HepG2 (cell line): ENCODE measurements around the gene ENTPD6. TPM values are rescaled to one million over a fixed set of nuclear protein-coding genes. Genes with fewer than 3 reads are reported as not detected.
A peak's percentile ranks its signal among the peaks of the same experiment; 100 is the strongest.

ENCODE experiments used
- ATAC-seq: fragments of 200-7000 bp; cut with Tn5 transposase; 3 replicates; pipeline ENCODE4 v1.9.1; 2020; ENCODE audit warnings: mild to moderate bottlenecking, moderate library complexity
- BruUV-seq: library from RNA; stranded (reverse); fragments of 400-500 nt; replicated peaks from 2 replicates; lab custom pipeline; 2021; lab: Mats Ljungman, UMichigan
- CTCF ChIA-PET: fragments of 300-600 bp; formaldehyde crosslinking; extraction: SDS; loops from one replicate; lab custom pipeline; 2021; ENCODE audit warnings: low total read pairs, inconsistent platforms, low intra/inter-chr PET ratio; lab: Yijun Ruan, JAX
- POLR2A ChIA-PET: fragments of 350-600 bp; sonication (Branson Sonifier 250); formaldehyde crosslinking; loops from one replicate; lab custom pipeline; 2020; ENCODE audit warnings: antibody characterized with exemption, inconsistent platforms; lab: Yijun Ruan, JAX
- DNase-seq: peaks from one replicate; pipeline ENCODE4 v3.0.0-alpha.2; 2015; ENCODE audit warnings: low spot score
- FAIRE-seq: peaks from 3 replicates; lab custom pipeline; 2011; peaks lifted over from hg19 to GRCh38; lab: Jason Lieb, UNC
- H2AFZ ChIP-seq: one replicate; pipeline ENCODE4 v1.6.1; 2011; ENCODE audit warnings: low read length, inconsistent platforms
- H3K27ac ChIP-seq: fragments of 300-600 bp; 3 replicates; pipeline ENCODE4 v1.8.0; 2011; ENCODE audit warnings: mixed run types, mild to moderate bottlenecking, mixed read lengths, low read length, inconsistent platforms; ENCODE audit not compliant: insufficient read depth; ENCODE audit errors: extremely low read length
- H3K27me3 ChIP-seq, 2 experiments: fragments of 200-600 bp in 1 of 2; 2 replicates in 1 of 2; 3 replicates in 1 of 2; pipeline versions ENCODE4 v1.6.0 to v1.8.0; 2011; ENCODE audit warnings: low read length in 2 of 2, mild to moderate bottlenecking in 2 of 2, moderate library complexity in 2 of 2, inconsistent platforms in 1 of 2; ENCODE audit not compliant: insufficient read depth in 2 of 2, control insufficient read depth in 1 of 2
- H3K36me3 ChIP-seq, 2 experiments: fragments of 200-600 bp in 1 of 2; replicated peaks in 1 of 2; 2 replicates in 1 of 2; 3 replicates in 1 of 2; pipeline versions ENCODE4 v1.5.1 to v1.8.0; 2011; ENCODE audit warnings: low read length in 2 of 2, inconsistent platforms in 1 of 2; ENCODE audit not compliant: insufficient read depth in 2 of 2, control insufficient read depth in 1 of 2
- H3K4me1 ChIP-seq: 2 replicates; pipeline ENCODE4 v1.5.1; 2012; ENCODE audit warnings: low read length, inconsistent platforms; ENCODE audit not compliant: insufficient read depth
- H3K4me2 ChIP-seq: 2 replicates; pipeline ENCODE4 v1.6.0; 2011; ENCODE audit warnings: low read depth, low read length, inconsistent platforms
- H3K4me3 ChIP-seq, 3 experiments: fragments of 200-600 bp in 1 of 3; sonication (generic), shearing (Covaris generic) in 1 of 3; replicated peaks in 1 of 3; 2 replicates each; pipeline ENCODE4 v1.5.1; 2011 to 2016; ENCODE audit warnings: low read length in 3 of 3, inconsistent platforms in 2 of 3, low read depth in 2 of 3, mild to moderate bottlenecking in 2 of 3, control low read depth in 1 of 3, mixed read lengths in 1 of 3; ENCODE audit not compliant: insufficient read depth in 1 of 3
- H3K79me2 ChIP-seq: one replicate; pipeline ENCODE4 v1.6.1; 2011; ENCODE audit warnings: low read length, inconsistent platforms; ENCODE audit not compliant: insufficient read depth
- H3K9ac ChIP-seq: 2 replicates; pipeline ENCODE4 v1.6.0; 2011; ENCODE audit warnings: mild to moderate bottlenecking, low read depth, low read length, inconsistent platforms; ENCODE audit not compliant: insufficient read depth
- H3K9me3 ChIP-seq: 2 replicates; pipeline ENCODE4 v1.5.1; 2012; ENCODE audit warnings: mild to moderate bottlenecking, low read length
- H4K20me1 ChIP-seq: 2 replicates; pipeline ENCODE4 v1.6.0; 2011; ENCODE audit warnings: inconsistent platforms, mild to moderate bottlenecking, low read length, moderate library complexity; ENCODE audit not compliant: insufficient read depth
- AGO2 ChIP-seq: fragments of 200-400 bp; formaldehyde crosslinking; optimal IDR thresholded peaks from 2 replicates; pipeline ENCODE3; 2017; ENCODE audit warnings: mild to moderate bottlenecking, low read depth, low read length, moderate library complexity
- DMAP1 ChIP-seq: IDR thresholded peaks from 2 replicates; pipeline ENCODE4 v1.6.1; 2016
- ISL2 ChIP-seq: sonication (generic); formaldehyde crosslinking; IDR thresholded peaks from 2 replicates; pipeline ENCODE4 v1.5.0; 2020; ENCODE audit warnings: missing genetic modification reagents
- NCOA2 ChIP-seq: sonication (generic); formaldehyde crosslinking; IDR thresholded peaks from 2 replicates; pipeline ENCODE4 v1.8.0; 2022; ENCODE audit warnings: inconsistent platforms
- PHB2 ChIP-seq: fragments of 450-650 bp; IDR thresholded peaks from 2 replicates; pipeline ENCODE4 v1.6.1; 2018; ENCODE audit not compliant: partially characterized antibody
- RBM22 ChIP-seq: fragments of 200-400 bp; formaldehyde crosslinking; optimal IDR thresholded peaks from 2 replicates; pipeline ENCODE3; 2017; ENCODE audit warnings: mild to moderate bottlenecking, low read length, moderate library complexity
- RNF2 ChIP-seq: fragments of 450-650 bp; conservative IDR thresholded peaks from 2 replicates; pipeline ENCODE4 v1.6.1; 2016; ENCODE audit warnings: low read depth
- SIX4 ChIP-seq: sonication (generic); formaldehyde crosslinking; IDR thresholded peaks from 2 replicates; pipeline ENCODE4 v1.4.0; 2020; ENCODE audit warnings: missing genetic modification reagents
- SNAPC2 ChIP-seq: sonication (generic); formaldehyde crosslinking; IDR thresholded peaks from 2 replicates; pipeline ENCODE4 v1.8.1; 2022; ENCODE audit warnings: mild to moderate bottlenecking, missing genetic modification reagents
- TBX3 ChIP-seq: fragments of 450-650 bp; IDR thresholded peaks from 2 replicates; pipeline ENCODE4 v1.6.1; 2017; ENCODE audit warnings: antibody characterized with exemption, mild to moderate bottlenecking, inconsistent platforms, borderline replicate concordance
- TRIM24 ChIP-seq: sonication (generic); formaldehyde crosslinking; IDR thresholded peaks from 2 replicates; pipeline ENCODE4 v1.8.0; 2022; ENCODE audit warnings: mild to moderate bottlenecking, missing genetic modification reagents
- U2AF2 ChIP-seq: fragments of 200-400 bp; formaldehyde crosslinking; IDR thresholded peaks from 2 replicates; pipeline ENCODE4 v1.6.1; 2017; ENCODE audit warnings: low read depth, mild to moderate bottlenecking, low read length
- WIZ ChIP-seq: sonication (generic); formaldehyde crosslinking; IDR thresholded peaks from 2 replicates; pipeline ENCODE4 v1.5.1; 2020; ENCODE audit warnings: mild to moderate bottlenecking, missing genetic modification reagents
- ZNF121 ChIP-seq: sonication (generic); formaldehyde crosslinking; IDR thresholded peaks from 2 replicates; pipeline ENCODE4 v1.5.0; 2020; ENCODE audit warnings: mild to moderate bottlenecking, missing genetic modification reagents
- ZNF331 ChIP-seq: sonication (generic); formaldehyde crosslinking; IDR thresholded peaks from 2 replicates; pipeline ENCODE4 v1.4.0; 2020; ENCODE audit warnings: missing genetic modification reagents
- ZNF878 ChIP-seq: sonication (generic); formaldehyde crosslinking; IDR thresholded peaks from 2 replicates; pipeline ENCODE4 v1.8.1; 2023; ENCODE audit warnings: mild to moderate bottlenecking, missing genetic modification reagents, moderate library complexity
- WGBS: methylation state at CpG from one replicate; pipeline ENCODE4 v1.1.6; 2017; ENCODE audit warnings: low lambda C conversion rate; 5-methylcytosine and 5-hydroxymethylcytosine counted together
- in situ Hi-C: cut with HindIII; loops from 2 replicates; pipeline ENCODE4 v1.10.0; 2017; ENCODE audit warnings: low pct_unique_long_range_greater_than_20kb; ENCODE audit not compliant: extremely low pct_ligation_motif_present
- intact Hi-C: fragments of 100-400 bp; cut with micrococcal nuclease; formaldehyde crosslinking; loops from one replicate; pipeline ENCODE4 v1.10.0; 2022; ENCODE audit not compliant: unreplicated experiment
- polyA plus RNA-seq, 8 experiments: library from polyadenylated mRNA; depleted of rRNA in 3 of 8; stranded (reverse) in 7 of 8; unstranded in 1 of 8; fragments of >200 nt; fragmentation: Illumina TruSeq in 4 of 8; extraction: Trizol in 4 of 8; gene quantifications; 2 replicates each; pipeline versions ENCODE4 v1.2.1 to v1.2.3, GENCODE V29; 2011 to 2016; ENCODE audit warnings: low read depth in 4 of 8, missing spikeins in 1 of 8, mixed read lengths in 1 of 8; ENCODE audit not compliant: insufficient read depth in 1 of 8
- total RNA-seq, 5 experiments: library from RNA; depleted of rRNA; stranded (reverse); fragments of >200 nt; fragmentation: Illumina TruSeq; extraction: Trizol; gene quantifications; 2 replicates each; pipeline ENCODE4 v1.2.3, GENCODE V29; 2016; ENCODE audit warnings: low read depth in 1 of 5
- TF ChIP-seq, protein P1 (sequence below): sonication (generic); formaldehyde crosslinking; IDR thresholded peaks from 2 replicates; pipeline ENCODE4 v1.4.0; 2020; ENCODE audit warnings: missing genetic modification reagents
- TF ChIP-seq, protein P2 (sequence below): sonication (generic); formaldehyde crosslinking; IDR thresholded peaks from 2 replicates; pipeline ENCODE4 v1.4.0; 2020; ENCODE audit warnings: mild to moderate bottlenecking, missing genetic modification reagents

The ENTPD6 gene
- total and polyA plus RNA-seq, 2 of the 13 experiments (the other 11 are each of a cell fraction or from before 2014, with no cell fraction given) = 164 to 172 TPM

DNA sequence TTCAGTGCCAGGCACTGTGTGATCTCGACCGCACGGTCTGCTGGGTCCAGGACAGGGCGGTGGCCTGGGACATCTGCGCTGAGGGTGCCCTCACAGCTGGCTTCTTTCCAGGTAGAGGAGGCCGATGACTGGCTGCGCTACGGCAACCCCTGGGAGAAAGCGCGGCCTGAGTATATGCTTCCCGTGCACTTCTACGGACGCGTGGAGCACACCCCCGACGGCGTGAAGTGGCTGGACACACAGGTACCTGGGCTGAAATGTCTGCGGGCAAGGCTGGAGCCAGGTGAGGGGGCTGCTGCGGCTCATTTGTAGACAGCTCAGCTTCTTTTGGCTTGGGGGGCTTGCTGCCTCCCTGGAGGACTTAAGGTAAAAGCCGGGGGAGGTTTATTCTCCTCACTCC, 79.0 kb downstream of the ENTPD6 start:
- Histone ChIP-seq H2AFZ (no peak overlapping the region), H3K4me2 (no peak overlapping the region), H3K27me3 (no peaks in the 10 kb centered on the region), H4K20me1 (no peaks in the 10 kb centered on the region), H3K4me1 (no peaks in the 10 kb centered on the region), H3K36me3 (peaks cover 67 to 81% of the 10 kb centered on the region in 2 experiments)
- TF ChIP-seq ZNF331 (CRISPR knock-in tag) = no peak
- no peak for TF ChIP-seq ZNF121 (CRISPR knock-in tag)
- peak; percentile 47 for TF ChIP-seq RBM22
- TF ChIP-seq, all 625 proteins: peak for 1
- in situ Hi-C loops = no loop called here
- Histone ChIP-seq H3K9me3 (no peaks in the 10 kb centered on the region), H3K27ac (no peak overlapping the region), H3K4me3 (no peak overlapping the region), H3K79me2 (no peaks in the 10 kb centered on the region), H3K9ac (no peak overlapping the region)
- ChIA-PET CTCF (no interaction called here), POLR2A (no interaction called here)
- DNase-seq = no peak
- intact Hi-C loops = no loop called here
- no peak for FAIRE-seq
- 96% methylated on average over 20 of the region's 20 CpGs for WGBS
- no peak for ATAC-seq
- BruUV-seq = no TSS peak

DNA sequence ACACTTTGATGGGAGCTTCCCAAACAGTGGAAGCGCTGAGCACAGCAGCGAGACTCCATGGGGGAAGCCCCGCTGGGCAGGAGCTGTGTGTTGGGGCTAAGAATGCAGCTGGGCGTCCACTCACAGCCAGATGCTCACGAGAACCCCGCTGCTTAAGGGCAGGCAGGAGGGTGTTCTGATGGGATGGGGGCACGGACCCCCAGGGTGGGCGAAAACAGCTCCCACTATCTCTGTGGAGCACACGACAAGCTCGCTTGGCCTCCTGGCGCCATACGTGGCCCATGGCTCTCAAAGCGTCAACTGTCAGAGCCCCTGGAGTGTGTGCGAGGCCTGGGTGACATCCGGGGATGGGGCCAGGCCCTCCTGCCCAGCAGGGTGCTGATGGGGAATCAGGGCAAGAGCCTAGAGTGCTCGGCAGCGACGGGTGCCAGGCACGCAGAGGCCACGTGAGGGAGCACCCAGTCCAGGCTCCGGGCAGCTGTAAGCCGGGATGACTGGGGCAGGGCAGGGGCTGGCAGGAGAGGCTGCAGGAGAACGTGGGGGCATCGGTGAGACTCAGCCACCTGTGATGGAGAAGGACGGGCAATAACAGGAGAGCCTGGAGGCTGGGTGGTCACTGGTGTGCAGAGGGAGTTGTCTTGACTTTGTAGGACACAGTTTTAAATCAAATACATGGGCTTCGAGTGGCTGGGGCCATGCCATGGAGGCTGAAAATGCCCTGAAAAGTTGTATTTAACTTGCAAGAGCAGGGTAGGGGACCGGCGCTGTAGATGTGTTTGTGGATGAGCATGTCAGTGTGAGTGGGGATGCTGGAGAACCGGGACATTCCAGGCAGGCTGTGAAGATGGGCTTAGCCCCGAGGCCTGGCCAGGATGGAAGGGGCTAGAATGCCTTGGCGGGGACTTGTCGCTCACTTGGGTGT, 79.6 kb downstream of the ENTPD6 start:
- H4K20me1 ChIP-seq = no peaks in the 10 kb centered on the region
- in situ Hi-C loops (no loop called here), intact Hi-C loops (no loop called here)
- no peaks in the 10 kb centered on the region for H3K4me1 ChIP-seq
- no peaks in the 10 kb centered on the region for H3K79me2 ChIP-seq
- no peak for ATAC-seq
- no peaks in the 10 kb centered on the region for H3K27me3 ChIP-seq
- no peak overlapping the region for H3K9ac ChIP-seq
- CTCF ChIA-PET = no interaction called here
- no peak for DNase-seq
- POLR2A ChIA-PET = no interaction called here
- no peak overlapping the region for H3K27ac ChIP-seq
- FAIRE-seq = no peak
- H2AFZ ChIP-seq = no peak overlapping the region
- H3K36me3 ChIP-seq = peaks cover 66 to 83% of the 10 kb centered on the region in 2 experiments
- no peaks in the 10 kb centered on the region for H3K9me3 ChIP-seq
- WGBS = 95% methylated on average over 27 of the region's 32 CpGs
- H3K4me2 ChIP-seq = no peak overlapping the region
- BruUV-seq = no TSS peak
- no peak overlapping the region for H3K4me3 ChIP-seq
- TF ChIP-seq TRIM24 (no peak), AGO2 (peak; percentile 66), SNAPC2 (CRISPR knock-in tag) (no peak), SIX4 (no peak), ISL2 (CRISPR knock-in tag) (no peak), U2AF2 (no peak), WIZ (CRISPR knock-in tag) (no peak), NCOA2 (no peak), PHB2 (no peak), TBX3 (peak; percentile 33; the same call in 1 of the 2 replicates), ZNF878 (no peak), DMAP1 (CRISPR knock-in tag) (no peak), RNF2 (no peak)
- TF ChIP-seq, protein P1, sequence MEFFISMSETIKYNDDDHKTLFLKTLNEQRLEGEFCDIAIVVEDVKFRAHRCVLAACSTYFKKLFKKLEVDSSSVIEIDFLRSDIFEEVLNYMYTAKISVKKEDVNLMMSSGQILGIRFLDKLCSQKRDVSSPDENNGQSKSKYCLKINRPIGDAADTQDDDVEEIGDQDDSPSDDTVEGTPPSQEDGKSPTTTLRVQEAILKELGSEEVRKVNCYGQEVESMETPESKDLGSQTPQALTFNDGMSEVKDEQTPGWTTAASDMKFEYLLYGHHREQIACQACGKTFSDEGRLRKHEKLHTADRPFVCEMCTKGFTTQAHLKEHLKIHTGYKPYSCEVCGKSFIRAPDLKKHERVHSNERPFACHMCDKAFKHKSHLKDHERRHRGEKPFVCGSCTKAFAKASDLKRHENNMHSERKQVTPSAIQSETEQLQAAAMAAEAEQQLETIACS (CRISPR knock-in tag) = no peak
- TF ChIP-seq, protein P2, sequence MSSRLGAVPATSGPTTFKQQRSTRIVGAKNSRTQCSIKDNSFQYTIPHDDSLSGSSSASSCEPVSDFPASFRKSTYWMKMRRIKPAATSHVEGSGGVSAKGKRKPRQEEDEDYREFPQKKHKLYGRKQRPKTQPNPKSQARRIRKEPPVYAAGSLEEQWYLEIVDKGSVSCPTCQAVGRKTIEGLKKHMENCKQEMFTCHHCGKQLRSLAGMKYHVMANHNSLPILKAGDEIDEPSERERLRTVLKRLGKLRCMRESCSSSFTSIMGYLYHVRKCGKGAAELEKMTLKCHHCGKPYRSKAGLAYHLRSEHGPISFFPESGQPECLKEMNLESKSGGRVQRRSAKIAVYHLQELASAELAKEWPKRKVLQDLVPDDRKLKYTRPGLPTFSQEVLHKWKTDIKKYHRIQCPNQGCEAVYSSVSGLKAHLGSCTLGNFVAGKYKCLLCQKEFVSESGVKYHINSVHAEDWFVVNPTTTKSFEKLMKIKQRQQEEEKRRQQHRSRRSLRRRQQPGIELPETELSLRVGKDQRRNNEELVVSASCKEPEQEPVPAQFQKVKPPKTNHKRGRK (CRISPR knock-in tag) = no peak
